ENCODE results near the gene REXO5.

DNA sequence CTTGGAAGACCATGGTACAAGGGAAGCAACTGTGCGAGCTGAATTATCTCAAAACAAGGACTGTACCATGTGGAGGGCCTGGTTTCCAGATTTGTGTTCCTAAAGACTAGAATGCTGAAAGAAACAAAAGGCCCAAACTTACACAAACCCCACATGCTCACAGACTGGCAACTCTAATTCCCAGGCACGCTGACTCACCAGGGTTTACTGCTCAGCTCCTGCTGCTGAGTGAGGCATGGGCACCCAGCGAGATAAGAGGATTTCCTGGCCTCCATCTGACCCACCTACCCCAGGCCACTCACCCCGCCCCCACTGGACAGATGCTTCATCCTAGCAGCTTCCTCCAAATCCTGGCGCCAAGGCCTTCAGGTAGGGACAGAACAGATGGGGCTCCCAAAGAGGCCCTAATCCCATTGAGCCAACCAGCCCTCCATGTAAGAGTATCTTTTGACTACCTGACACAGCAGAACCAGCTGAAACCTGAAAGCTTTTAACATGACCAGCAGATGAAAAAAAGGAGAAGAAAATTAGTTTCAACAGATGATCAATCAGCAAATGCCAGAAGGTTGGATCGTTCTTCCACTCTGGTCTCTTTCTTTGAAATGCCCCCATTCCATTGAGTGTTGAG is 59.9 kb downstream of the REXO5 start:
- TF ChIP-seq, protein P1, sequence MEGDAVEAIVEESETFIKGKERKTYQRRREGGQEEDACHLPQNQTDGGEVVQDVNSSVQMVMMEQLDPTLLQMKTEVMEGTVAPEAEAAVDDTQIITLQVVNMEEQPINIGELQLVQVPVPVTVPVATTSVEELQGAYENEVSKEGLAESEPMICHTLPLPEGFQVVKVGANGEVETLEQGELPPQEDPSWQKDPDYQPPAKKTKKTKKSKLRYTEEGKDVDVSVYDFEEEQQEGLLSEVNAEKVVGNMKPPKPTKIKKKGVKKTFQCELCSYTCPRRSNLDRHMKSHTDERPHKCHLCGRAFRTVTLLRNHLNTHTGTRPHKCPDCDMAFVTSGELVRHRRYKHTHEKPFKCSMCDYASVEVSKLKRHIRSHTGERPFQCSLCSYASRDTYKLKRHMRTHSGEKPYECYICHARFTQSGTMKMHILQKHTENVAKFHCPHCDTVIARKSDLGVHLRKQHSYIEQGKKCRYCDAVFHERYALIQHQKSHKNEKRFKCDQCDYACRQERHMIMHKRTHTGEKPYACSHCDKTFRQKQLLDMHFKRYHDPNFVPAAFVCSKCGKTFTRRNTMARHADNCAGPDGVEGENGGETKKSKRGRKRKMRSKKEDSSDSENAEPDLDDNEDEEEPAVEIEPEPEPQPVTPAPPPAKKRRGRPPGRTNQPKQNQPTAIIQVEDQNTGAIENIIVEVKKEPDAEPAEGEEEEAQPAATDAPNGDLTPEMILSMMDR (conservative IDR thresholded peaks at IDR 0.05; ENCODE audit: low read depth, low read length) = no peak
- TF ChIP-seq EZH2phosphoT487 (IDR thresholded peaks at IDR 0.05; ENCODE audit: borderline replicate concordance, low read length) (no peak), EZH2 (IDR thresholded peaks at IDR 0.05; ENCODE audit: low read length, unreplicated experiment) (no peak)
